ENCODE measurements around the gene SLC38A1. TPM values are rescaled to one million over a fixed set of nuclear protein-coding genes. Genes with fewer than 3 reads are reported as not detected.

Gene SLC38A1
- total RNA-seq, 1 donor from 2014 or later = 71.5 TPM

DNA sequence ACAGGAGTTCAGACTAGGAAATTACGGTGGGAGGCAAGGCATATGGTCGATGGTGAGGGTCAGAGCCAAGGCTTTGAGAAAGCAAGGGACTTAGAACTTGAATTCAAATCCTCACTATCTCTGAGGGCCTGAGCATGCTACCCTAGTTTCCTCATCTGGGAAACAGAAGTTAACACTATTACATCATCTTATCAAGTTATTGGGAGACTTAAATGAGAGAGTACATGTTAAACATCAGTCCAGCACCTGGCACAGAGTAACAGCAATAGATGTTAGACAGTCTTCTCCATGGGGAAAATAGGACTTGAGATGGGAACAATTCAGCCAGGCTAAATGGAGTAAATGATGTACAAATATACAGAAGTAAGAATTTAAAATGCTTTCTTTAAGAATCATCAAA is 38.5 kb downstream of the SLC38A1 start:
- no peak for ATAC-seq

GRCh38 chr12:46227616-46228015 is 41.2 kb downstream of the SLC38A1 start:
- no peak for ATAC-seq

DNA sequence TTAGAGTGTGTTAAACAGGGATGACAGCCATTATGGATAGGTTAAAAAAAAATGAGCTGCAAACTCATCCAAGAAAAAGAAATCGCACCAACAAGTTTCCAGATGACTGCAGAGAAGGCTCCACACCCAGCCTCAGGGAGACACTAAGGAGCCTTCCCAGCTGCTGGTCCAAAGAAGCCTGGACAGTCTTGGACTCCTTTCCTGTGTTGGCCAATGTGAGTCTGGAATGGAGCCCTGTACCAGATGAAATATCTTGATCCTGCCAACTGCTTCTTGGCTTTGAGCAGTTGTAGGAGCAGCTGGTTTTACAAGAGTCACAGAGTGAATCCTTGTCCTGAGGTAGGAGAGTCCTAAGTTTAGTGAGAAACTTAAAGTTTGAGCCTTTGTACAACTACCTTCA is 44.5 kb downstream of the SLC38A1 start:
- no peak for ATAC-seq

DNA sequence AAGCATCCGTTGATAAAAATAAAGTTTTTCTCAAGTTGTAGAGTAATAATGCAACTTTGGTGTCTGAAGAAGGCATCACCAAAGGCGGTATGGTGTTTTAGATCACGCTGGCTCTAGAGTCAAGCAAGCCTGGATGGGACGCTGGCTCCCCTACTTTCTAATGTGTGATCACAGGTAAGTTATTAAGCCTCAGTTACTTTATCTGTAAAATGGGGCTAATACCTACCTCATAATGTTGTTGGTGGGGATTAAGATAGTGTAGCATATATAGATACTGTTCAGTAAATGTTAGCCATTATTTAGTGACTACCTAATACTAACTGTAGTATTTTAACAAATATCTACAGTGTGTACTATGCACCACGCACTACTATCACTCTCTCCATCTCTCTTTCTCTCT is 45.8 kb downstream of the SLC38A1 start:
- ATAC-seq = no peak

GRCh38 chr12:46222636-46223035 is 46.2 kb downstream of the SLC38A1 start:
- no peak for ATAC-seq

- no peak for ATAC-seq
These were observed 47.4 kb downstream of the SLC38A1 start for GRCh38 chr12:46221255-46222128.

DNA sequence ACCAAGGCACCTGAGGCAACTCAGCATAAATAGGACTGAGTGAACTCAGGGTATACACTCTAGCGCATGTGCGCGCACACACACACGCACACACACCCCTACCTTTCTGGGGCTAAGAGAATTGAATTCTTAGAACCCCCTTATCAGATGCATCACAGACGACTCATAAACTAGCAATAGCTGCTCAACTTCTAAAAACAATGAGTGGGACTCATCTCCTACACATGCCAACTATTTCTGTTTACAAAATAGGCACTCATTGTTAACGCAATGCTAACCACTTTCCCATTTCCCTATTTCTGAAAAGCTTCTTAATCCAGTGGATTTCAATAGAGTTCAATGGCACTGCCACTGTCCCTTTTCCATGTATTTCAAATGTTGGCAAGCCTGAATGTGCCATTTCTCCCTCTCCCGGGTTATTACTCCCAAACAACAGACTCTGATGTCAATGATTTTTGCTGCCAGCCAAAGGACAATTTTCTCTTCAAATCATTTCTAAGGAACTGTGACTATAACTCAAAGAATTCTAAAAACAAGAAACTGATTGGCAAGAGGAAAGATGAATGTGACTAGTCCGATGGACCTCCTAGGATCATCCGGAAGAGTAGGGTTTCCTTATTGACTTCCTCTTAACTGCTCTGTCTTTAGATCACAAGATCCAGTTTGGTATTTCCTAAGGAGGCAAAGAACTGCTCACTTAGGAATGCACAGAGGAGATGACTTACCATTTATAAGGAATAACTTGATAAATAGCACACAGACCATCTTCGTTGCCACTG is 48.8 kb downstream of the SLC38A1 start:
- ATAC-seq = no peak

DNA sequence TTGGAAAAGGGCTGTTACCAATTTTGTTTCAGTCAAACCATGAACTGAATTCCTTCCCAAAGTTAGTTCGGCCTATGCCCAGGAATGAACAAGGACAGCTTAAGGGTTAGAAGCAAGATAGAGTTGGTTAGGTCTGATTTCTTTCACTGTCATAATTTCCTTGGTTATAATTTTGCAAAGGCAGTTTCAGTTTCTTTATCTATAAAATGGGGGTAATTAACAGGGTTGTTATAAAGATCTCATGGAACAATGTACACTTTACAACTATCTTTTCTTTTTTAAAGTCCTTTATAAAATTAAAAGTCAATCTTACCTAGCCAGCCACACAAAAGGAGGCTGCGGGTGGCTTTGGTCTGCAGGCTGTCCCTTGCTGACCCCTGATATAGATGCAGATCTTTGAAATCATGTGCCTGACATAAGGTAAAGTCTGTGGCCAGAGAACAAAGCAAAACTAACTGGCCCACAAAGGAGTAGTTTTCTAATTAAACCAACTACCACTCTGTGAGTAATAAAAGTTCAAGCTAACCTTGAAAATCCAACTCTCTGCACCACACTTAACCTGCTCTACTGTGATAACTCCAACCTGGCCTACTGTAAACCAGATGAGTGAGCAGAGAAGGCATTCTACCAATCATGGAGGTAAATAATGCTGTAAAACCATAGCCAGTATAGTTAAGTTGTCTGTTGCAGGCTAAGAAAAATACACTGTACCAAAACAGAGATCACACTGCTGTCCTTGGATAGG is 49.5 kb downstream of the SLC38A1 start:
- no peak for ATAC-seq

DNA sequence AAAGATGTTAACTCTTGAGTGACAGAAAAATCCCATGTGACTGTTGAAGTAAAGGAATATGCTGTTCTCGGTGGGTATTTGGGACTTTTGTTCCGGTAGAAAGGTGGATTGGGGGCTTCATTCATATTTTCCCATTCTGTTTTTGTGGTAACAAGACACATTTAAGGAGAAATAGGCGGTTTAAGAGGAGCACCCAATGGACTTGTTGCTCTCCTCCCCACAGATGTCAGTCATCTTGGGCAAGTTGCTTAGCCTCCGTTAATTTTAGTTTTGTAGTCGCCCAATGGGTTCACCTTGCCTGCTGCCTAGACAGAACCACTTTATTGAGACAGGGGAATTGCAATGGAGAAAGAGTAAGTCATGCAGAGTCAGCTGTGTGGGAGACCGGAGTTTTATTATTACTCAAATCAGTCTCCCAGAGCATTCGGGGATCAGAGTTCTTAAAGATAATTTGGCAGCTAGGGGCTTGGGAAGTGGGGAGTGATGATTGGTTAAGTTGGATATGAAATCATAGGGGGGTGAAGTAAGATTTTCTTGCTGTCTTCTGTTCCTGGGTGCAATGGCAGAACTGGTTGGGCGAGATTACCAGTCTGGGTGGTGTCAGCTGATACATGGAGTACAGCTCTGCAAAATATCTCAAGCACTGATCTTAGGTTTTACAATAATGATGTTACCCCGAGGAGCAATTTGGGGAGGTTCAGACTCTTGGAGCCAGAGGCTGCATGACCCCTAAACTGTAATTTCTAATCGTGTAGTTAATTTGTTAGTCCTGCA is 50.3 kb downstream of the SLC38A1 start:
- ATAC-seq = peak; percentile 17

GRCh38 chr12:46217541-46218321 is 51.1 kb downstream of the SLC38A1 start:
- peak; percentile 63 for ATAC-seq

DNA sequence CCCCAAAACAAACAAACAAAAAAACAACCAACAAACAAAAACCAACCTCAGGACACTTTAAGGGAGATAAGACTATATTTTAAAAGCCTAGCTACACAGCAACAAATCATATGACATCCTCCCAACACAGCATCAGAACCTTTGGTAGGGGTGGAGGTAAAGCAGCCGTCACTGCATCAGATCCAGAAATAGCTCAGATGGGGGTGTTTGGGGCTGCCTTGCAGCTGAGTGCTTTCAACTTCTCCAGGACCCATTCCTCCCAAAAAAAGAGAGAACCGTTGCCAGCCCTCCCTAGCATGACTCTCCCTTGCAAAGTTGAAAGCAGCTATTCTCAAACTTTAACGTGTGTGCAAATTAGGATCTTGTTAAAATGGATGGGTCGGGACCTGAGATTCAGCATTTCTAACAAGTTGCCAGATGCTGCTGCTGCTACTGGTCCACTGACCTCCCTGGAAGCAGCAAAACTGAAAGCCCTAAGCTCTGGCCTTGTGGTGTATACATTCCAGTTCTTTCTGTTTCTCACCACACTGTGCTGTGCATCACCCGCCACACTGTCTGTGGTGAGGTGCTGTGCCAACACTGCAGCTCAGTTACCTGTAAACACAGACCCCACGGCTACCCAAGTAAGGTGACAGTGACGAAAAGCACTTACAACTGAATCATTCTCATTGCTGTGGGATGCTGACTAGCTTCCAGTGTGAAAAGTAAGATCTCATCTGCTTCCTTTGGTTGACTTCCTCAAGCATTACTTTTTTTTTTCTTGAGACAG is 54.0 kb downstream of the SLC38A1 start:
- ATAC-seq = peak; percentile 37

DNA sequence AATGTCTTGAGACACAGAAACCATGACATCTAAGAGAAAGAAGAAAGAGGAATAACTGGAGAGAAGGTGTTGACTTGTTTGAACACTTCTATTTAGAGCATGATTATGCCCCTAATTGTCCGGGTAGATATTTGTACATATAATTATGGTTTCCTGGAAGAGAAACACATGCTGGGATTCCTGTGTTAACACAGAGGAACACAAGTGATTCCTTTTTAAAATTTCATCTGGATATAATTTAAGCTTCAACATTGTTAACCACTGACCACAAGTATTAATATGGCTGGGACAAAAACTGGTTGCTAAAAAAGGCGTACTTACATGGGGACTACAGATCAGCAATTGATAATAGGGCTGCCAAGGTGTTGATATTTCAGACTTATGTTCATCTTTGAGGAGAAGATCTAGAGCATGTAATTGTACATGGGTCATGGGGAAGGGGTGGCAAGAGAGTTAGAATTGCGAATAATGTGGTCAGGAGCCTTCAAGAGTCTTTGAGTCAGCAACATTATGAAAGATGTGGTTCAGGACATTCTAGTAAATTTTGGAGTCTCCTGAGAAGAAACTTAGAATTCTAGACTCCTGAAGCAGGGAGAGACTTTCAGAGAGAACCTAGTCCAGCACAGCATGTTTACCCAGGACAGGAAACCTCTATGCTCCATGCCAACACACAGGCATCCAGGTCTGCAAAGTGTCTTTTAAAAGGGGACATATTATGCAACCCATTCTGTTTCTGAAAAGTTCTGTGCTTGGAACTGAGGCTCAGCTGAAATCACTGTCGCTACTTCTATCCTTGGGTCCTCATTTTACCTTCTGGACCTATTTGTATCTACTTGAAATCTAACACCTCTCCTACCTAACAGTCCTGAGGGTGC is 56.5 kb downstream of the SLC38A1 start:
- ATAC-seq = no peak

GRCh38 chr12:46210873-46211439 is 57.9 kb downstream of the SLC38A1 start:
- ATAC-seq = no peak

DNA sequence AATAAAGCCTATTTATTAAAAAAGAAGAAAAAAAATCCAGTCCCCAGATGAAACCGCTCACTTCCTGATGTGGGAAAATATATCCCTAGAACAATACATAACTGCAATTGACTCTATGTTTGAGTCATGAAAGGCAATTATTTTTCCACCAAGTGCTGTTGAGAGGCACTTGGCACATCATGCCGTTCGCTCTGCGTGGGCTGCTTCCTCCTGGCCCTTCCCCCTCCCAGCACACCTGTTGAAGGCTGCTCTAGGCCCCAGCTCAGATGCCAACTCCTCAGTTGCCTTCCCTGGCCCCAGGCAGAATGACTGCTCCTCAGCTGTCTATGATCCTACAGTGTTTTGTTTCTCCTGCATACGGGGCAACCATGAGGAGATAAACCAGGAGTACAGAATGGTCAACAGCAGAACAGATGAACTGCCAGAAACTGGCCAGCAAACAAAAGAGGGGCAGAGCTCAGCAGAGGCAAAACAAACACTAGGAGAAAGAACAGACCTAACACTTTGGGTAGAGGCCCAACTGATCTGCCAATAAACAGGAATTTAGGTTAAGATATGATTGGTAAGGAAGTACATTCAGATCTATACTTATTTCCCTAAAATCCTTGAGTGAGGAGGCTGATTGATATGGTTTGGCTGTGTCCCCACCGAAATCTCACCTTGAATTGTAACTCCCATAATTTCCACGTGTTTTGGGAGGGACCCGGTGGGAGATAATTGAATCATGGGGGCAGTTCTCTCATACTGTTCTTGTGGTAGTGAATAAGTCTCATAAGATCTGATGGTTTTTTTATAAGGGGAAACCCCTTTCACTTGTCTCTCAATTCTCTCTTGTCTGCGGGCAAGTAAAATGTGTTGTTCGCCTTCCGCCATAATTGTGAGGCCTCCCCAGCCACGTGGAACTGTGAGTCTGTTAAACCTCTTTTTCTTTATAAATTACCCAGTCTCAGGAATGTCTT is 58.6 kb downstream of the SLC38A1 start:
- peak; percentile 97 for ATAC-seq

GRCh38 chr12:46209170-46209569 is 59.7 kb downstream of the SLC38A1 start:
- no peak for ATAC-seq

GRCh38 chr12:46208370-46208769 is 60.5 kb downstream of the SLC38A1 start:
- ATAC-seq = no peak

DNA sequence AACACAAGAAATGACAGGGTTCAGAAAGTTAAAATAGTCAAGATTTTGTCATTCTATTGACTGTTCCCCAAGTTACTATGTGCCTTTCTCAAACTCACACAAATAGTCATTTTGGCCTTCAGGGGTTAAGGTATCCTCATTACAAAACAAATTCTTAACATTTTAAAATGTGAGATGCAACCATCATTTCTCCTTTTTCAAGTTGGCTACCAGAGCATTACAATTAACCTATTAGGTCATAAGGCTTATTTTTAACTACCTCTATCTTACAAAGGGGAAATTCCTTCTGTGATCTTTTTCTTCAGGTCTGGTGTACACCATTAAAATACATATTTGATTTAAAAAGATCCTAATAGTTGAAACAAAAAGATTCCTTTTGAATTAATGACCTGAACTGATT is 61.2 kb downstream of the SLC38A1 start:
- ATAC-seq = no peak

DNA sequence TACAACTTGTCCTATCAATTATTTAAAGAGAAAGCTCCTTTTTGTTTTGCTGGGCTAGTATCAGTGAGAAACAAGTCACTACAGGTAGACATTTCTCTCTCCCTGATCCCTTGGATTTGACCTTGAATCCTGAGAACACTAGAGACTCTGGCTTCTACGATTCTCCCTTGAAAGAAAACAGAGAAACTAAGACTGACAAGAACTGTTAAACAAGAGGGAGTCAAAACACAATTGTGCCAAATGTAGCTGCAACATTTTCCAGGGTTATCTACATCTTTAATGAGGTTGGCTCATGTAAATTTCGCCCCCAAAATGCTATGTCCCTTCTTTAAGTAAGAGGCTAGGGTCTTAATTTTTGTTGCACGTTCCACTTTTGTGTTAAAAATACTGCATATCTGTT is 62.4 kb downstream of the SLC38A1 start:
- no peak for ATAC-seq
